ENCODE results near the gene TMEM202. TPM values are rescaled to one million over a fixed set of nuclear protein-coding genes. Genes with fewer than 3 reads are reported as not detected.

TMEM202 gene
- total and polyA plus RNA-seq, 2 donors (not counting 1 experiment from before 2014, with no cell fraction given) = not detected

- H3K27ac Mint-ChIP-seq = no peak overlapping the region
- intact Hi-C loops (cut with micrococcal nuclease) = loop anchor here (10.0 kb wide), 1 partner anchor 1255 kb away; the partner anchor contains the start of gene NPTN
- POLR2A ChIA-PET = no interaction called here
These were observed 18.2 kb upstream of the TMEM202 start for GRCh38 chr15:72379856-72380430.

More at GRCh38 chr15:72379856-72380430, 18.2 kb upstream of the TMEM202 start:
- CTCF ChIA-PET = no interaction called here
- H3K4me1 Mint-ChIP-seq = peaks cover 24% of the 10 kb centered on the region
- H3K4me3 ChIP-seq (ENCODE audit: control extremely low read depth in 1 of 5, extremely low read depth in 1 of 5, insufficient read depth in 1 of 5, low read depth in 2 of 5, low read length in 4 of 5) = no peak overlapping the region
- H3K9ac ChIP-seq (ENCODE audit: low read length) = no peak overlapping the region
- H3K79me2 ChIP-seq (ENCODE audit: control insufficient read depth, insufficient read depth, low read length) = peaks cover 16% of the 10 kb centered on the region
- DNase-seq = no peak
- H2AFZ ChIP-seq (ENCODE audit: insufficient read depth, low read depth, low read length, poor library complexity, severe bottlenecking) = no peak overlapping the region
- no peaks in the 10 kb centered on the region for H3K9me3 ChIP-seq (ENCODE audit: control extremely low read depth in 1 of 3, control insufficient read depth in 2 of 3, insufficient read depth in 1 of 3, low read length in 2 of 3)
- no peak overlapping the region for H3K27ac ChIP-seq (ENCODE audit: low read length in 2 of 2)
- peaks cover 17% of the 10 kb centered on the region for H3K27me3 Mint-ChIP-seq
- H4K20me1 ChIP-seq (ENCODE audit: control insufficient read depth, insufficient read depth, low read length, poor library complexity, severe bottlenecking) = no peaks in the 10 kb centered on the region
- no peaks in the 10 kb centered on the region for H3K36me3 ChIP-seq (replicated peaks in 1 of 2; ENCODE audit: control extremely low read depth in 1 of 2, control insufficient read depth in 1 of 2, extremely low read depth in 1 of 2, insufficient read depth in 2 of 2, low read length in 1 of 2)
- no peak for TF ChIP-seq EZH2 (IDR thresholded peaks at IDR 0.05; ENCODE audit: borderline replicate concordance, insufficient read depth, low read depth, low read length, poor library complexity, severe bottlenecking)
- TF ChIP-seq CTCF (IDR thresholded peaks at IDR 0.05) = no peak
- H3K9me3 Mint-ChIP-seq (ENCODE audit: insufficient read depth) = no peaks in the 10 kb centered on the region
- H3K4me2 ChIP-seq (replicated peaks; ENCODE audit: low read depth, low read length, poor library complexity, severe bottlenecking) = no peak overlapping the region
- H3K4me1 ChIP-seq (ENCODE audit: control insufficient read depth in 2 of 2, insufficient read depth in 2 of 2, low read length in 2 of 2) = peaks cover 11 to 15% of the 10 kb centered on the region in 2 donors
- WGBS (ENCODE audit: insufficient coverage) = 100% methylated on average over 1 of the region's 2 CpGs
- ATAC-seq (ENCODE audit: low read depth) = no peak
- H3K27me3 ChIP-seq (replicated peaks in 1 of 4; ENCODE audit: control extremely low read depth in 1 of 4, control insufficient read depth in 3 of 4, insufficient read depth in 4 of 4, low read length in 3 of 4) = peaks cover 0 to 4% (median 1%) of the 10 kb centered on the region in 4 experiments
- H3K4me3 Mint-ChIP-seq = no peak overlapping the region

Measured in B cell (primary cell).